ENCODE results near the gene PIK3CB. TPM values are rescaled to one million over a fixed set of nuclear protein-coding genes. Genes with fewer than 3 reads are reported as not detected.

Gene PIK3CB
- total and polyA plus RNA-seq, 10 of the 15 experiments (the other 5 are each of a cell fraction or from before 2014, with no cell fraction given), result 5.0 to 18.4 (median 10.4) TPM

- CTCF ChIA-PET, result interaction anchor here (0.6 kb wide), 1 partner anchor 75 kb away, joined by 3 read pairs; no protein-coding TSS in a partner anchor
- H3K4me3 ChIP-seq, result no peak overlapping the region
- no peaks in the 10 kb centered on the region for H3K36me3 ChIP-seq (ENCODE audit: control insufficient read depth in 2 of 2, insufficient read depth in 2 of 2, low read length in 1 of 2)
- FAIRE-seq, result no peak
- no peak for ATAC-seq
- 72% methylated on average over 11 of the region's 14 CpGs for WGBS (ENCODE audit: insufficient coverage, insufficient replicate concordance, low lambda C conversion rate, missing lambda C conversion rate)
- in situ Hi-C loops (cut with MboI), result no loop called here
- H3K9ac ChIP-seq (ENCODE audit: control insufficient read depth, insufficient read depth, low read length), result no peak overlapping the region
- H3K4me1 ChIP-seq (ENCODE audit: control insufficient read depth, insufficient read depth, low read length), result no peaks in the 10 kb centered on the region
- RAD21 ChIA-PET (ENCODE audit: unreplicated experiment), result no interaction called here
- SMC1A ChIA-PET (ENCODE audit: uncharacterized antibody, unreplicated experiment), result no interaction called here
- BruUV-seq (replicated peaks), result no TSS peak
- no peak for TF ChIP-seq TCF7 (IDR thresholded peaks at IDR 0.05; ENCODE audit: borderline replicate concordance)
- TF ChIP-seq, protein P1, sequence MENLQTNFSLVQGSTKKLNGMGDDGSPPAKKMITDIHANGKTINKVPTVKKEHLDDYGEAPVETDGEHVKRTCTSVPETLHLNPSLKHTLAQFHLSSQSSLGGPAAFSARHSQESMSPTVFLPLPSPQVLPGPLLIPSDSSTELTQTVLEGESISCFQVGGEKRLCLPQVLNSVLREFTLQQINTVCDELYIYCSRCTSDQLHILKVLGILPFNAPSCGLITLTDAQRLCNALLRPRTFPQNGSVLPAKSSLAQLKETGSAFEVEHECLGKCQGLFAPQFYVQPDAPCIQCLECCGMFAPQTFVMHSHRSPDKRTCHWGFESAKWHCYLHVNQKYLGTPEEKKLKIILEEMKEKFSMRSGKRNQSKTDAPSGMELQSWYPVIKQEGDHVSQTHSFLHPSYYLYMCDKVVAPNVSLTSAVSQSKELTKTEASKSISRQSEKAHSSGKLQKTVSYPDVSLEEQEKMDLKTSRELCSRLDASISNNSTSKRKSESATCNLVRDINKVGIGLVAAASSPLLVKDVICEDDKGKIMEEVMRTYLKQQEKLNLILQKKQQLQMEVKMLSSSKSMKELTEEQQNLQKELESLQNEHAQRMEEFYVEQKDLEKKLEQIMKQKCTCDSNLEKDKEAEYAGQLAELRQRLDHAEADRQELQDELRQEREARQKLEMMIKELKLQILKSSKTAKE (IDR thresholded peaks at IDR 0.05; ENCODE audit: low read depth, poor library complexity, severe bottlenecking), result no peak
- no peak for TF ChIP-seq STAT1 (conservative IDR thresholded peaks at IDR 0.05)
- TF ChIP-seq ZNF384 (IDR thresholded peaks at IDR 0.05; ENCODE audit: borderline replicate concordance, low read depth, low read length), result no peak
- peaks cover 4% of the 10 kb centered on the region; the same call in 1 of the 3 replicates for H3K9me3 ChIP-seq (replicated peaks; ENCODE audit: control insufficient read depth, insufficient read depth, low read length)
- H4K20me1 ChIP-seq (ENCODE audit: control insufficient read depth, insufficient read depth), result no peaks in the 10 kb centered on the region
- intact Hi-C loops (cut with micrococcal nuclease; ENCODE audit: unreplicated experiment), result no loop called here
- no peak overlapping the region for H3K27ac ChIP-seq (ENCODE audit: control insufficient read depth, insufficient read depth)
- no peak overlapping the region for H2AFZ ChIP-seq (ENCODE audit: control insufficient read depth, low read depth, low read length)
- H3K4me2 ChIP-seq (ENCODE audit: control insufficient read depth, insufficient read depth), result no peak overlapping the region
- no peaks in the 10 kb centered on the region for H3K79me2 ChIP-seq (ENCODE audit: control insufficient read depth, insufficient read depth, low read length)
- H3K27me3 ChIP-seq (replicated peaks in 1 of 2; ENCODE audit: control insufficient read depth in 2 of 2, insufficient read depth in 2 of 2, low read length in 1 of 2), result no peaks in the 10 kb centered on the region
- no peak for DNase-seq (ENCODE audit: low read depth, low spot score)
- POLR2A ChIA-PET, result interaction anchor here (0.7 kb wide), 1 partner anchor 10 kb away, joined by 3 read pairs; no protein-coding TSS in a partner anchor
Observed at GRCh38 chr3:138879541-138880380, 45.0 kb upstream of the PIK3CB start.
